WTC11 (cell line): ENCODE results near the gene DOCK1. TPM values are rescaled to one million over a fixed set of nuclear protein-coding genes. Genes with fewer than 3 reads are reported as not detected.
A peak's percentile ranks its signal among the peaks of the same experiment; 100 is the strongest.

ENCODE experiments used
- ATAC-seq: fragments of 200-7000 bp; cut with Tn5 transposase; 2 replicates; pipeline ENCODE4 v1.10.0; 2021; ENCODE audit warnings: mild to moderate bottlenecking, moderate library complexity
- CTCF ChIA-PET: fragments of 300-600 bp; sonication (Branson Sonifier 250); formaldehyde crosslinking; loops from one replicate; lab custom pipeline; 2021; ENCODE audit warnings: antibody characterized with exemption; lab: Charles Lee
- POLR2A ChIA-PET: fragments of 350-600 bp; sonication (Branson Sonifier 250); formaldehyde crosslinking; loops from one replicate; lab custom pipeline; 2021; ENCODE audit warnings: antibody characterized with exemption; lab: Charles Lee
- DNase-seq: peaks from one replicate; pipeline ENCODE4 v3.0.0; 2021; ENCODE audit warnings: low spot score
- H3K27ac Mint-ChIP-seq: 2 replicates; pipeline ENCODE4 v1.8.0; 2021; ENCODE audit warnings: mixed read lengths
- H3K27me3 Mint-ChIP-seq: 2 replicates; pipeline ENCODE4 v1.8.0; 2021; ENCODE audit warnings: low read depth, mild to moderate bottlenecking, moderate library complexity, mixed read lengths
- H3K36me3 Mint-ChIP-seq: 2 replicates; pipeline ENCODE4 v1.8.0; 2021; ENCODE audit warnings: mixed read lengths
- H3K4me1 Mint-ChIP-seq: 2 replicates; pipeline ENCODE4 v1.8.0; 2022; ENCODE audit warnings: mixed read lengths
- H3K4me3 Mint-ChIP-seq: 2 replicates; pipeline ENCODE4 v1.8.0; 2021; ENCODE audit warnings: mild to moderate bottlenecking, moderate library complexity, mixed read lengths
- H3K9me3 Mint-ChIP-seq: 2 replicates; pipeline ENCODE4 v1.8.0; 2021; ENCODE audit warnings: mixed read lengths
- ATF1 ChIP-seq: sonication (generic); formaldehyde crosslinking; IDR thresholded peaks from 2 replicates; pipeline ENCODE4 v1.8.1; 2023; ENCODE audit warnings: mild to moderate bottlenecking, moderate library complexity, missing genetic modification reagents
- ATF6 ChIP-seq: sonication (generic); formaldehyde crosslinking; IDR thresholded peaks from 2 replicates; pipeline ENCODE4 v1.8.1; 2023; ENCODE audit warnings: mild to moderate bottlenecking, missing genetic modification reagents
- E2F1 ChIP-seq: sonication (generic); formaldehyde crosslinking; IDR thresholded peaks from 2 replicates; pipeline ENCODE4 v1.8.0; 2022; ENCODE audit warnings: mild to moderate bottlenecking, missing genetic modification reagents
- ELF4 ChIP-seq: sonication (generic); formaldehyde crosslinking; IDR thresholded peaks from 2 replicates; pipeline ENCODE4 v1.8.1; 2022; ENCODE audit warnings: low read depth, mild to moderate bottlenecking, moderate library complexity, missing genetic modification reagents
- FOXJ3 ChIP-seq: sonication (generic); formaldehyde crosslinking; IDR thresholded peaks from 2 replicates; pipeline ENCODE4 v1.9.0; 2021; ENCODE audit warnings: missing genetic modification reagents, mild to moderate bottlenecking, borderline replicate concordance
- FOXP4 ChIP-seq: sonication (generic); formaldehyde crosslinking; IDR thresholded peaks from 2 replicates; pipeline ENCODE4 v1.8.0; 2022; ENCODE audit warnings: mild to moderate bottlenecking, missing genetic modification reagents
- GTF2I ChIP-seq: fragments of 250-450 bp; sonication (Bioruptor Pico); conservative IDR thresholded peaks from 2 replicates; pipeline ENCODE4 v1.4.0; 2021; ENCODE audit warnings: mild to moderate bottlenecking
- HMGA2 ChIP-seq: fragments of 250-450 bp; sonication (Bioruptor Pico); IDR thresholded peaks from 2 replicates; pipeline ENCODE4 v1.4.0; 2021; ENCODE audit warnings: mild to moderate bottlenecking, moderate library complexity
- MXD4 ChIP-seq: fragments of 250-450 bp; sonication (Bioruptor Pico); IDR thresholded peaks from 2 replicates; pipeline ENCODE4 v1.8.0; 2021; ENCODE audit warnings: mild to moderate bottlenecking, moderate library complexity, borderline replicate concordance
- NR1H2 ChIP-seq: sonication (generic); formaldehyde crosslinking; IDR thresholded peaks from 2 replicates; pipeline ENCODE4 v1.9.0; 2021; ENCODE audit warnings: mild to moderate bottlenecking, moderate library complexity, missing genetic modification reagents
- RORB ChIP-seq: fragments of 250-450 bp; sonication (Bioruptor Pico); IDR thresholded peaks from 2 replicates; pipeline ENCODE4 v1.9.0; 2021; ENCODE audit warnings: mild to moderate bottlenecking
- SOX15 ChIP-seq: fragments of 250-450 bp; sonication (Bioruptor Pico); IDR thresholded peaks from 2 replicates; pipeline ENCODE4 v1.9.0; 2021; ENCODE audit warnings: mild to moderate bottlenecking
- TP53 ChIP-seq: sonication (generic); formaldehyde crosslinking; IDR thresholded peaks from 2 replicates; pipeline ENCODE4 v1.8.1; 2023; ENCODE audit warnings: mild to moderate bottlenecking, missing genetic modification reagents
- ZMAT4 ChIP-seq: fragments of 250-450 bp; sonication (Bioruptor Pico); IDR thresholded peaks from 2 replicates; pipeline ENCODE4 v1.9.0; 2021; ENCODE audit warnings: mild to moderate bottlenecking
- ZNF121 ChIP-seq: sonication (generic); formaldehyde crosslinking; IDR thresholded peaks from 2 replicates; pipeline ENCODE4 v1.8.0; 2023; ENCODE audit warnings: missing genetic modification reagents
- ZNF219 ChIP-seq: sonication (generic); formaldehyde crosslinking; IDR thresholded peaks from 2 replicates; pipeline ENCODE4 v1.8.0; 2023; ENCODE audit warnings: missing genetic modification reagents, mild to moderate bottlenecking, borderline replicate concordance
- ZNF263 ChIP-seq: sonication (generic); formaldehyde crosslinking; IDR thresholded peaks from 2 replicates; pipeline ENCODE4 v1.8.1; 2022; ENCODE audit warnings: low read depth, mild to moderate bottlenecking, moderate library complexity, missing genetic modification reagents
- ZNF281 ChIP-seq: sonication (generic); formaldehyde crosslinking; IDR thresholded peaks from 2 replicates; pipeline ENCODE4 v1.8.0; 2023; ENCODE audit warnings: mild to moderate bottlenecking, missing genetic modification reagents
- ZNF396 ChIP-seq: fragments of 250-450 bp; sonication (Bioruptor Pico); IDR thresholded peaks from 2 replicates; pipeline ENCODE4 v1.8.0; 2021; ENCODE audit warnings: mild to moderate bottlenecking, moderate library complexity, borderline replicate concordance
- ZNF423 ChIP-seq: fragments of 250-450 bp; sonication (Bioruptor Pico); IDR thresholded peaks from 2 replicates; pipeline ENCODE4 v2.1.2; 2022; ENCODE audit warnings: mild to moderate bottlenecking, moderate library complexity
- ZNF512 ChIP-seq: sonication (generic); formaldehyde crosslinking; IDR thresholded peaks from 2 replicates; pipeline ENCODE4 v1.8.1; 2022; ENCODE audit warnings: missing genetic modification reagents, borderline replicate concordance
- ZSCAN18 ChIP-seq: fragments of 250-450 bp; sonication (Bioruptor Pico); IDR thresholded peaks from 2 replicates; pipeline ENCODE4 v2.1.2; 2022; ENCODE audit warnings: mild to moderate bottlenecking, moderate library complexity
- total RNA-seq: library from RNA; stranded (reverse); gene quantifications from 3 replicates; pipeline ENCODE4 v1.2.3, GENCODE V29; 2021

DOCK1 gene
- total RNA-seq, 1 experiment from 2014 or later = 52.1 TPM

GRCh38 chr10:126953886-126954285, 48.7 kb downstream of the DOCK1 start:
- Mint-ChIP-seq H3K4me1 (peaks cover 21% of the 10 kb centered on the region), H3K27me3 (no peaks in the 10 kb centered on the region), H3K9me3 (no peaks in the 10 kb centered on the region), H3K27ac (no peak overlapping the region), H3K4me3 (no peak overlapping the region), H3K36me3 (peaks cover 1% of the 10 kb centered on the region)
- TF ChIP-seq ZNF423 (no peak), ZNF281 (no peak), TP53 (CRISPR knock-in tag) (no peak), SOX15 (CRISPR knock-in tag) (no peak), ATF6 (CRISPR knock-in tag) (no peak), RORB (no peak), ZMAT4 (CRISPR knock-in tag) (no peak), FOXJ3 (CRISPR knock-in tag) (no peak), MXD4 (CRISPR knock-in tag) (no peak), ZNF396 (CRISPR knock-in tag) (no peak), ATF1 (no peak), ZSCAN18 (CRISPR knock-in tag) (no peak), E2F1 (CRISPR knock-in tag) (no peak)
- CTCF ChIA-PET = no interaction called here
- ATAC-seq (no peak), DNase-seq (no peak)
- POLR2A ChIA-PET = no interaction called here

- peaks cover 35% of the 10 kb centered on the region for H3K4me1 Mint-ChIP-seq
- CTCF ChIA-PET = interaction anchor here (1.3 kb wide), 1 partner anchor 14 kb away, joined by 3 read pairs; no protein-coding TSS in a partner anchor
- DNase-seq (no peak), ATAC-seq (no peak)
- POLR2A ChIA-PET = no interaction called here
- peak overlapping the region; percentile 76; the same call in 1 of the 2 replicates for H3K27ac Mint-ChIP-seq
- H3K9me3 Mint-ChIP-seq = no peaks in the 10 kb centered on the region
- no peaks in the 10 kb centered on the region for H3K27me3 Mint-ChIP-seq
- no peak for TF ChIP-seq ELF4
- no peak for TF ChIP-seq NR1H2 (CRISPR knock-in tag)
- no peak for TF ChIP-seq FOXJ3 (CRISPR knock-in tag)
- TF ChIP-seq ZNF396 (CRISPR knock-in tag) = no peak
- TF ChIP-seq ZNF121 = no peak
- no peak for TF ChIP-seq ZNF263
- TF ChIP-seq HMGA2 (CRISPR knock-in tag) = no peak
- TF ChIP-seq ZSCAN18 (CRISPR knock-in tag) = no peak
- TF ChIP-seq ZNF219 (CRISPR knock-in tag) = no peak
- TF ChIP-seq GTF2I (CRISPR knock-in tag) = no peak
- TF ChIP-seq FOXP4 (CRISPR knock-in tag) = no peak
- no peak for TF ChIP-seq ZNF512 (CRISPR knock-in tag)
- no peak overlapping the region for H3K4me3 Mint-ChIP-seq
- H3K36me3 Mint-ChIP-seq = no peaks in the 10 kb centered on the region
Measured at GRCh38 chr10:126955396-126955795, 50.2 kb downstream of the DOCK1 start.
